A549 (cell line): ENCODE measurements around the gene FBLN1. TPM values are rescaled to one million over a fixed set of nuclear protein-coding genes. Genes with fewer than 3 reads are reported as not detected.
A peak's percentile ranks its signal among the peaks of the same experiment; 100 is the strongest.

Source experiments
- ATAC-seq, 2 experiments: fragments of 200-7000 bp in 1 of 2; fragments of >200 bp in 1 of 2; cut with Nextera tagmentation in 1 of 2; cut with Tn5 transposase in 1 of 2; 3 replicates each; pipeline versions ENCODE4 v1.8.0 to v1.9.1; 2018 to 2020; ENCODE audit warnings: mild to moderate bottlenecking in 1 of 2, moderate library complexity in 1 of 2
- CTCF ChIA-PET: fragments of 300-600 bp; sonication (Branson Sonifier 250); formaldehyde crosslinking; extraction: SDS; loops from one replicate; lab custom pipeline; 2021; ENCODE audit warnings: antibody characterized with exemption, inconsistent platforms; lab: Yijun Ruan, JAX
- POLR2A ChIA-PET: fragments of 350-600 bp; formaldehyde crosslinking; extraction: SDS; loops from one replicate; lab custom pipeline; 2021; ENCODE audit warnings: antibody characterized with exemption, inconsistent platforms; lab: Yijun Ruan, JAX
- DNase-seq, 2 experiments: peaks; one replicate each; pipeline versions ENCODE4 v3.0.0 to v3.0.0-alpha.2; 2011 to 2016; ENCODE audit warnings: low read depth in 1 of 2, low spot score in 1 of 2
- FAIRE-seq: peaks from 2 replicates; lab custom pipeline; 2011; peaks lifted over from hg19 to GRCh38; lab: Jason Lieb, UNC
- H3K27ac ChIP-seq, 2 experiments: fragments of >200 bp; sonication (Bioruptor Twin); formaldehyde crosslinking; 3 replicates each; pipeline ENCODE4 v1.5.1; 2016 to 2017
- H3K4me1 ChIP-seq: fragments of >200 bp; sonication (Bioruptor Twin); formaldehyde crosslinking; 3 replicates; pipeline ENCODE4 v1.6.1; 2016
- H3K4me2 ChIP-seq: fragments of >200 bp; sonication (Bioruptor Twin); formaldehyde crosslinking; 3 replicates; pipeline ENCODE4 v1.6.1; 2016
- H3K4me3 ChIP-seq: fragments of >200 bp; sonication (Bioruptor Twin); formaldehyde crosslinking; 3 replicates; pipeline ENCODE4 v1.5.1; 2016
- H3K9me3 ChIP-seq: fragments of >200 bp; sonication (Bioruptor Twin); formaldehyde crosslinking; 3 replicates; pipeline ENCODE4 v1.6.1; 2016
- BHLHE40 ChIP-seq: IDR thresholded peaks from 2 replicates; pipeline ENCODE4 v1.6.1; 2012; ENCODE audit warnings: low read depth, low read length, inconsistent platforms
- CBX2 ChIP-seq: fragments of 200-600 bp; sonication (generic); IDR thresholded peaks from 2 replicates; pipeline ENCODE4 v1.6.1; 2016; ENCODE audit warnings: low read depth, mild to moderate bottlenecking, borderline replicate concordance
- CTCF ChIP-seq: fragments of >200 bp; sonication (Bioruptor Twin); formaldehyde crosslinking; IDR thresholded peaks from 3 replicates; pipeline ENCODE4 v1.5.1; 2016
- ELK1 ChIP-seq: fragments of 150-350 bp; IDR thresholded peaks from 2 replicates; pipeline ENCODE4 v1.6.1; 2014; ENCODE audit warnings: low read depth, mild to moderate bottlenecking, low read length
- EP300 ChIP-seq, 2 experiments: fragments of >200 bp; sonication (Bioruptor Twin); formaldehyde crosslinking; IDR thresholded peaks; 2 replicates in 1 of 2; 3 replicates in 1 of 2; pipeline ENCODE4 v1.6.1; 2016 to 2017
- FOSL2 ChIP-seq, 2 experiments: fragments of 450-650 bp in 1 of 2; fragments of >200 bp in 1 of 2; sonication (Bioruptor Twin) in 1 of 2; formaldehyde crosslinking; IDR thresholded peaks; 2 replicates each; pipeline versions ENCODE4 v1.5.0 to v1.6.1; 2016 to 2020; ENCODE audit warnings: mild to moderate bottlenecking in 1 of 2, moderate library complexity in 1 of 2
- GATA3 ChIP-seq: IDR thresholded peaks from 2 replicates; pipeline ENCODE4 v1.6.1; 2012; ENCODE audit warnings: borderline replicate concordance
- HDAC2 ChIP-seq: fragments of 200-600 bp; sonication (generic); IDR thresholded peaks from 2 replicates; pipeline ENCODE4 v1.6.1; 2016
- HEYL ChIP-seq: fragments of 250-450 bp; sonication (Bioruptor Pico); IDR thresholded peaks from 2 replicates; pipeline ENCODE4 v1.8.0; 2021; ENCODE audit warnings: mild to moderate bottlenecking, moderate library complexity
- HMGXB4 ChIP-seq: fragments of 250-450 bp; sonication (Bioruptor Pico); IDR thresholded peaks from 2 replicates; pipeline ENCODE4 v1.5.0; 2021; ENCODE audit warnings: mild to moderate bottlenecking, moderate library complexity, borderline replicate concordance
- HOXB5 ChIP-seq: fragments of 250-450 bp; sonication (Bioruptor Pico); IDR thresholded peaks from 2 replicates; pipeline ENCODE4 v1.5.0; 2020; ENCODE audit warnings: mild to moderate bottlenecking, moderate library complexity
- JUN ChIP-seq, 2 experiments: fragments of >200 bp; sonication (Bioruptor Twin); formaldehyde crosslinking; IDR thresholded peaks; 2 replicates in 1 of 2; 3 replicates in 1 of 2; pipeline ENCODE4 v1.6.1; 2016 to 2017
- KDM1A ChIP-seq: fragments of 200-600 bp; sonication (generic); IDR thresholded peaks from 2 replicates; pipeline ENCODE4 v1.6.1; 2016; ENCODE audit warnings: low read depth, mild to moderate bottlenecking
- MAX ChIP-seq: IDR thresholded peaks from 2 replicates; pipeline ENCODE4 v1.6.1; 2012
- PHF8 ChIP-seq: fragments of 200-600 bp; sonication (generic); IDR thresholded peaks from 2 replicates; pipeline ENCODE4 v1.6.1; 2016; ENCODE audit warnings: low read depth, mild to moderate bottlenecking, antibody characterized with exemption, moderate library complexity, borderline replicate concordance
- RNF2 ChIP-seq: fragments of 200-600 bp; sonication (generic); IDR thresholded peaks from 2 replicates; pipeline ENCODE4 v1.6.1; 2016; ENCODE audit warnings: low read depth, mild to moderate bottlenecking, antibody characterized with exemption, moderate library complexity, borderline replicate concordance
- USF2 ChIP-seq: fragments of 450-650 bp; IDR thresholded peaks from 2 replicates; pipeline ENCODE4 v1.6.1; 2014; ENCODE audit warnings: antibody characterized with exemption
- ZNF302 ChIP-seq: fragments of 250-450 bp; sonication (Bioruptor Pico); IDR thresholded peaks from 2 replicates; pipeline ENCODE4 v1.9.0; 2021; ENCODE audit warnings: inconsistent platforms, mild to moderate bottlenecking, moderate library complexity
- ZSCAN20 ChIP-seq: fragments of 250-450 bp; sonication (Bioruptor Pico); IDR thresholded peaks from 2 replicates; pipeline ENCODE4 v1.8.0; 2022; ENCODE audit warnings: mild to moderate bottlenecking, moderate library complexity
- WGBS: methylation state at CpG from one replicate; pipeline ENCODE4 v1.1.6; 2017; ENCODE audit errors: missing lambda C conversion rate; 5-methylcytosine and 5-hydroxymethylcytosine counted together
- polyA plus RNA-seq, 4 experiments: library from polyadenylated mRNA; depleted of rRNA in 3 of 4; stranded (reverse); fragments of >200 nt; fragmentation: RNase III in 1 of 4; extraction: RNeasy Plus Mini Kit Qiagen cat#74134 plus additional on column Dnase treatment in 1 of 4; gene quantifications; 2 replicates in 3 of 4; 3 replicates in 1 of 4; pipeline ENCODE4 v1.2.3, GENCODE V29; 2011 to 2017

The FBLN1 gene
- polyA plus RNA-seq, 2 of the 4 experiments (the other 2 are of a cell fraction), result 18.2 to 32.7 TPM

- TF ChIP-seq CBX2, result no peak
- TF ChIP-seq EP300 (IDR thresholded peaks at IDR 0.05), result no peak
- no peak for TF ChIP-seq ZSCAN20
- no peak for TF ChIP-seq HDAC2
- TF ChIP-seq HOXB5 (CRISPR knock-in tag), result no peak
- no peak for TF ChIP-seq FOSL2 (IDR thresholded peaks at IDR 0.05)
- no peak for TF ChIP-seq FOSL2 (CRISPR knock-in tag; IDR thresholded peaks at IDR 0.05)
- no peak for TF ChIP-seq HEYL (CRISPR knock-in tag)
- no peak for TF ChIP-seq ZNF302 (CRISPR knock-in tag)
- TF ChIP-seq KDM1A, result no peak
- TF ChIP-seq CTCF, result no peak
- no peak for TF ChIP-seq ELK1
- TF ChIP-seq GATA3, result no peak
- TF ChIP-seq MAX, result no peak
- TF ChIP-seq USF2, result no peak
- ChIA-PET CTCF (interaction anchor here (1.0 to 1.6 kb wide), 2 partner anchors 16 to 376 kb away, joined by 3 to 4 read pairs; no protein-coding TSS in a partner anchor), POLR2A (no interaction called here)
- WGBS, result 85% methylated on average over 6 of the region's 15 CpGs
- DNase-seq (no peak), FAIRE-seq (no peak), ATAC-seq (no peak)
- H3K27ac ChIP-seq, result peak overlapping the region; percentile 59 to 99; a peak in 5 of 6 replicates
- H3K4me2 ChIP-seq, result no peak overlapping the region
- H3K4me3 ChIP-seq, result no peak overlapping the region
- 0 out of 3 replicates have a peak, but pooled peaks cover 4% of the 10 kb centered on the region for H3K9me3 ChIP-seq
- peaks cover 44% of the 10 kb centered on the region for H3K4me1 ChIP-seq
Observed at GRCh38 chr22:45629469-45630089, 126.9 kb downstream of the FBLN1 start.

- no peak for TF ChIP-seq JUN (IDR thresholded peaks at IDR 0.05)
- no peak for TF ChIP-seq HMGXB4 (CRISPR knock-in tag)
- no peak for TF ChIP-seq RNF2
- TF ChIP-seq PHF8, result no peak
- no peak for TF ChIP-seq ELK1
- no peak for TF ChIP-seq BHLHE40
- TF ChIP-seq HDAC2, result no peak
- CTCF ChIA-PET, result no interaction called here
- no peak overlapping the region for H3K4me3 ChIP-seq
- H3K4me2 ChIP-seq, result no peak overlapping the region
- H3K27ac ChIP-seq, result peak overlapping the region in 1 of 2 experiments; percentile 99; a peak in 3 of 6 replicates
- peaks cover 41% of the 10 kb centered on the region for H3K4me1 ChIP-seq
- no peak for DNase-seq
- POLR2A ChIA-PET, result no interaction called here
- H3K9me3 ChIP-seq, result no peaks in the 10 kb centered on the region
- no peak for ATAC-seq
- no peak for FAIRE-seq
- WGBS, result 98% methylated on average over 15 of the region's 15 CpGs
Observed at GRCh38 chr22:45630436-45630835, 127.8 kb downstream of the FBLN1 start.
